HG03097 (cell line): Measurements from ENCODE around the gene VSIG10.
"Not testable (repeated sequence)": the region's sequence is repeated elsewhere in the genome, so short reads cannot be mapped to it uniquely, and the experiment has no call there.

Experiments
- ATAC-seq: cut with Tn5 transposase; IDR thresholded peaks from one replicate; pipeline ENCODE4 v1.9.1; 2021; ENCODE audit not compliant: unreplicated experiment, low FRiP score

The VSIG10 gene

GRCh38 chr12:118103601-118104382, at the start of gene VSIG10:
Gene VSIG10, minus strand, starts transcription at chr12:118104011. Its CDS starts 340 bp downstream, at chr12:118103671.
- ATAC-seq, result no peak

- no peak for ATAC-seq
Observed at GRCh38 chr12:118151755-118152154, 47.9 kb upstream of the VSIG10 start.

GRCh38 chr12:118150625-118151024, 46.8 kb upstream of the VSIG10 start:
- ATAC-seq, result no peak

GRCh38 chr12:118148287-118148686, 44.5 kb upstream of the VSIG10 start:
- ATAC-seq, result no peak

- no peak for ATAC-seq
Observed at GRCh38 chr12:118145798-118146156, 42.0 kb upstream of the VSIG10 start.

GRCh38 chr12:118145113-118145797, 41.4 kb upstream of the VSIG10 start:
- ATAC-seq, result no peak

- ATAC-seq, result no peak
Observed at GRCh38 chr12:118144499-118144898, 40.7 kb upstream of the VSIG10 start.

GRCh38 chr12:118140825-118141224, 37.0 kb upstream of the VSIG10 start:
- ATAC-seq, result no peak

GRCh38 chr12:118137148-118137678, 33.4 kb upstream of the VSIG10 start:
- ATAC-seq, result no peak

- no peak for ATAC-seq
Observed at GRCh38 chr12:118136559-118137003, 32.8 kb upstream of the VSIG10 start.

GRCh38 chr12:118135788-118136558, 32.2 kb upstream of the VSIG10 start, which contains the start of gene PEBP1:
Gene PEBP1, plus strand, starts transcription at chr12:118136124. Its CDS starts 86 bp downstream, at chr12:118136210.
- peak; percentile 93 for ATAC-seq

- ATAC-seq, result not testable (repeated sequence)
Observed at GRCh38 chr12:118129436-118129835, 25.6 kb upstream of the VSIG10 start.

- ATAC-seq, result no peak
Observed at GRCh38 chr12:118127867-118128266, 24.1 kb upstream of the VSIG10 start.

GRCh38 chr12:118126119-118126757, 22.4 kb upstream of the VSIG10 start:
- ATAC-seq, result no peak

- ATAC-seq, result no peak
Observed at GRCh38 chr12:118125743-118126118, 21.9 kb upstream of the VSIG10 start.

- ATAC-seq, result no peak
Observed at GRCh38 chr12:118124333-118124874, 20.6 kb upstream of the VSIG10 start.

- no peak for ATAC-seq
Observed at GRCh38 chr12:118122264-118122663, 18.5 kb upstream of the VSIG10 start.

GRCh38 chr12:118120579-118121363, 17.0 kb upstream of the VSIG10 start:
- no peak for ATAC-seq

GRCh38 chr12:118119449-118119879, 15.7 kb upstream of the VSIG10 start:
- ATAC-seq, result no peak
